ENCODE measurements around the gene LRRC10B.

Gene LRRC10B

DNA sequence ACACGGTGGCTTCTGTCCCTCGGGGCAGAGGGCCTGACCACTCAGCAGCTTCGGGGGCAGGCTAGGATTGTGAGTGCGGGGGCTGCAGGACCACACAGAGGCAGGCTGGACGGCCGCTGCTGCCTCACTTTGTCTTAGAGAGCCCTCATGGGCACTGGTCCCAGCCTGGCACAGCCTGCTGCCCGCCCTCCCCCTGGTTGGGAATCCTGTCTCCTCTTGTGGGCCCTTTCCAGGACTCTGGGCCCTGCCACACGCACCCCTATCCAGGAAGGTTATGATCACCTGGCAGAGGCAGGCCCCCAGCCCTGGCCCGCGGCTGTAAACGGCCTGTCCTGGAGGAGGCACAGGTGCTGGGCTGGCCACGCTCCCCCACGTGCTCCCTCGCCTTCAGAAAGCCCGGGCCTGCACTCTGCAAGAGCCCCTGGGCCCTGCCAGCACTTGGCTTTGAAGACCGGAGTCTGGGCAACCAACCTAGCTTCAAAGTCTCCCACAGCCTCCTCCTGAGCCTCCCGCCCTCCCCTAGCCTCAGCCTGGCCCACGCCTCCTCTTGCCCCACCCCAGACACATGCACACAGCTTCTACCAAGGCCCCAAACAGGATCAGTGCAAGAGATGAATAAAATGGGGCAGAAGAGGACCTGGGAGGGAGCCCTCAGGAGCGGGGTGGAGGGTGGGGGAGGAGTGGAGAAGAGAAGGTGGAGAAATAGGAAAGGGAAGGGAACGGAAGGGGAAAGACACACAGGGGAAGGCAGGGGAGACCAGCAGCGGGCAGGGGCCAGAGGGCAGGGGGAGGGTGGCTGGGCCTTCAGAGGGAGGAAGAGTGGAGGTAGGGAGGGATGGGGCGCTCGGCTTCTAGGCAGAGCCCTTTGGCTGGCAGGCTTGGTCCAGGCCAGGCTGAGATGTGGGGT, 41.4 kb downstream of the LRRC10B start:
- in situ Hi-C loops (cut with HindIII; ENCODE audit: low sequenced_read_pairs): no loop called here
- H3K4me3 ChIP-seq (ENCODE audit: low read depth, low read length): no peak overlapping the region
- no peak for TF ChIP-seq CTCF (IDR thresholded peaks at IDR 0.05; ENCODE audit: low read depth, low read length, missing control alignments)
- no peak for DNase-seq (ENCODE audit: low read depth)

DNA sequence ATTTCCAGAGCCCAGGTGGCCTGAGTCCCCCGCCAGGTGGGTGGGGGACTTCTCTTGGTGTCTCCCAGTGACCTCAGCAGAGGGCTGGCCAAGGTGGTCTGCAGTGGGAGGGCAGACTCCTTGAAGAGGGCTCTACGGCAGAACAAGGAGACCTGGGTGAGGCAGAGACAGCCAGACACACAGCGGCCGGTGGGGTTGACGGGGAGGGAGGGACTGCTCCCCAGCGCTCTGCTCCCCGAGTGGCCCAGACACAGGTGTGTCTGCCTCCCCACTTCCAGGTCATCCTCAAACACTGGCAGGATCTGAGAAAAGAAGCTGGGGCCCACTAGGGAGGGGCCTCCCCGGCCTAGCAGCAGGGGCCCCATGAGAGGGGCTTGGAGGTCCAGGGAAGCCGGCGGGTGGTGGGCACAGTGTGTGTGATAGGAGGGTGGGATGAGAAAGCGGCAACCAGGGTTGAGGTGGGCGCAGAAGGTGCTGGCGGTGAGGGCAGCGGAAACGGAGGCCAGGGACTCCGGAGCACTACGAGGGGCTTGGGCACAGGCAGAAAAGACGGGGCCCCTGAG, 42.2 kb downstream of the LRRC10B start:
- no peak for DNase-seq (ENCODE audit: low read depth)
- TF ChIP-seq CTCF (IDR thresholded peaks at IDR 0.05; ENCODE audit: low read depth, low read length, missing control alignments): no peak
- H3K4me3 ChIP-seq (ENCODE audit: low read depth, low read length): no peak overlapping the region
- in situ Hi-C loops (cut with HindIII; ENCODE audit: low sequenced_read_pairs): no loop called here

DNA sequence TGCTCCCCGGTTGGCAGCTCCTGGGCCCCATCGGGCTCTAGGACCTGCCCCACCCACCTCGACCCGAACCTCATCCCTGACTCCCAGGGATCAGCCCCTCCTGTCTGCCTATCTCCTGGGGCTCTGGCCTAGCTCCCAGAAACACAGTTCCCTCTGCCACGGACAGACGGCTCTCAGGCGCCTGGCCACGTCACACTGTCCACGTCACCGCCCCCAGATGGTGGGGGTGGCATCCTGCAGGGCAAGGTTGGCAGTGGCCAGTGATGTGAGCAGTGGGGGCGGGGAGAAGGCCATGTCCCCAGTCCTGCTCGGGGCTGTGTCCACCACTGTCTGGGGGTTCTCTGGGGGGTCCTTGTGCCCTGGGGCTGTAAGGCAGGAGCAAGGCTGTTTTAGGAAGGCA, 43.1 kb downstream of the LRRC10B start:
- no peak overlapping the region for H3K4me3 ChIP-seq (ENCODE audit: low read depth, low read length)
- in situ Hi-C loops (cut with HindIII; ENCODE audit: low sequenced_read_pairs): no loop called here
- DNase-seq (ENCODE audit: low read depth): no peak
- no peak for TF ChIP-seq CTCF (IDR thresholded peaks at IDR 0.05; ENCODE audit: low read depth, low read length, missing control alignments)

GRCh38 chr11:61552108-61552635, 43.6 kb downstream of the LRRC10B start:
- in situ Hi-C loops (cut with HindIII; ENCODE audit: low sequenced_read_pairs): no loop called here
- no peak for TF ChIP-seq CTCF (IDR thresholded peaks at IDR 0.05; ENCODE audit: low read depth, low read length, missing control alignments)
- no peak overlapping the region for H3K4me3 ChIP-seq (ENCODE audit: low read depth, low read length)
- no peak for DNase-seq (ENCODE audit: low read depth)

GRCh38 chr11:61553373-61554171, 45.0 kb downstream of the LRRC10B start:
- H3K4me3 ChIP-seq (ENCODE audit: low read depth, low read length): no peak overlapping the region
- no peak for TF ChIP-seq CTCF (IDR thresholded peaks at IDR 0.05; ENCODE audit: low read depth, low read length, missing control alignments)
- in situ Hi-C loops (cut with HindIII; ENCODE audit: low sequenced_read_pairs): no loop called here
- DNase-seq (ENCODE audit: low read depth): no peak

All from astrocyte of the cerebellum (primary cell).